A549 (cell line): ENCODE results near the gene MBOAT2. TPM values are rescaled to one million over a fixed set of nuclear protein-coding genes. Genes with fewer than 3 reads are reported as not detected.

Experiments
- ATAC-seq, 2 experiments: fragments of 200-7000 bp in 1 of 2; fragments of >200 bp in 1 of 2; cut with Nextera tagmentation in 1 of 2; cut with Tn5 transposase in 1 of 2; 3 replicates each; pipeline versions ENCODE4 v1.8.0 to v1.9.1; 2018 to 2020; ENCODE audit warnings: mild to moderate bottlenecking in 1 of 2, moderate library complexity in 1 of 2
- CTCF ChIA-PET: fragments of 300-600 bp; sonication (Branson Sonifier 250); formaldehyde crosslinking; extraction: SDS; loops from one replicate; lab custom pipeline; 2021; ENCODE audit warnings: antibody characterized with exemption, inconsistent platforms; lab: Yijun Ruan, JAX
- POLR2A ChIA-PET: fragments of 350-600 bp; formaldehyde crosslinking; extraction: SDS; loops from one replicate; lab custom pipeline; 2021; ENCODE audit warnings: antibody characterized with exemption, inconsistent platforms; lab: Yijun Ruan, JAX
- DNase-seq, 2 experiments: peaks; one replicate each; pipeline versions ENCODE4 v3.0.0 to v3.0.0-alpha.2; 2011 to 2016; ENCODE audit warnings: low read depth in 1 of 2, low spot score in 1 of 2
- FAIRE-seq: peaks from 2 replicates; lab custom pipeline; 2011; peaks lifted over from hg19 to GRCh38; lab: Jason Lieb, UNC
- H3K27ac ChIP-seq, 2 experiments: fragments of >200 bp; sonication (Bioruptor Twin); formaldehyde crosslinking; 3 replicates each; pipeline ENCODE4 v1.5.1; 2016 to 2017
- H3K4me1 ChIP-seq: fragments of >200 bp; sonication (Bioruptor Twin); formaldehyde crosslinking; 3 replicates; pipeline ENCODE4 v1.6.1; 2016
- H3K4me2 ChIP-seq: fragments of >200 bp; sonication (Bioruptor Twin); formaldehyde crosslinking; 3 replicates; pipeline ENCODE4 v1.6.1; 2016
- H3K4me3 ChIP-seq: fragments of >200 bp; sonication (Bioruptor Twin); formaldehyde crosslinking; 3 replicates; pipeline ENCODE4 v1.5.1; 2016
- H3K9me3 ChIP-seq: fragments of >200 bp; sonication (Bioruptor Twin); formaldehyde crosslinking; 3 replicates; pipeline ENCODE4 v1.6.1; 2016
- BHLHE40 ChIP-seq: IDR thresholded peaks from 2 replicates; pipeline ENCODE4 v1.6.1; 2012; ENCODE audit warnings: low read depth, low read length, inconsistent platforms
- CBX2 ChIP-seq: fragments of 200-600 bp; sonication (generic); IDR thresholded peaks from 2 replicates; pipeline ENCODE4 v1.6.1; 2016; ENCODE audit warnings: low read depth, mild to moderate bottlenecking, borderline replicate concordance
- CHD2 ChIP-seq: fragments of 150-350 bp; IDR thresholded peaks from 2 replicates; pipeline ENCODE4 v1.6.1; 2014; ENCODE audit warnings: low read length; ENCODE audit not compliant: partially characterized antibody
- EHF ChIP-seq: fragments of 250-450 bp; sonication (Bioruptor Pico); IDR thresholded peaks from 2 replicates; pipeline ENCODE4 v1.5.0; 2020; ENCODE audit warnings: mild to moderate bottlenecking
- EHMT2 ChIP-seq: fragments of 200-600 bp; sonication (generic); IDR thresholded peaks from 2 replicates; pipeline ENCODE4 v1.6.1; 2016; ENCODE audit warnings: antibody characterized with exemption, low read depth, mild to moderate bottlenecking, moderate library complexity
- GATA3 ChIP-seq: IDR thresholded peaks from 2 replicates; pipeline ENCODE4 v1.6.1; 2012; ENCODE audit warnings: borderline replicate concordance
- HEYL ChIP-seq: fragments of 250-450 bp; sonication (Bioruptor Pico); IDR thresholded peaks from 2 replicates; pipeline ENCODE4 v1.8.0; 2021; ENCODE audit warnings: mild to moderate bottlenecking, moderate library complexity
- JUN ChIP-seq, 2 experiments: fragments of >200 bp; sonication (Bioruptor Twin); formaldehyde crosslinking; IDR thresholded peaks; 2 replicates in 1 of 2; 3 replicates in 1 of 2; pipeline ENCODE4 v1.6.1; 2016 to 2017
- KDM1A ChIP-seq: fragments of 200-600 bp; sonication (generic); IDR thresholded peaks from 2 replicates; pipeline ENCODE4 v1.6.1; 2016; ENCODE audit warnings: low read depth, mild to moderate bottlenecking
- KDM5A ChIP-seq: fragments of 200-600 bp; sonication (generic); IDR thresholded peaks from 2 replicates; pipeline ENCODE4 v1.6.1; 2016; ENCODE audit warnings: antibody characterized with exemption, mild to moderate bottlenecking
- NPAS2 ChIP-seq: fragments of 250-450 bp; sonication (Bioruptor Pico); IDR thresholded peaks from 2 replicates; pipeline ENCODE4 v1.8.0; 2022; ENCODE audit warnings: mild to moderate bottlenecking, moderate library complexity, borderline replicate concordance
- PHF8 ChIP-seq: fragments of 200-600 bp; sonication (generic); IDR thresholded peaks from 2 replicates; pipeline ENCODE4 v1.6.1; 2016; ENCODE audit warnings: low read depth, mild to moderate bottlenecking, antibody characterized with exemption, moderate library complexity, borderline replicate concordance
- POLR2AphosphoS2 ChIP-seq: conservative IDR thresholded peaks from 2 replicates; pipeline ENCODE4 v1.6.1; 2012; ENCODE audit warnings: low read length, improper control_type of control experiment, inconsistent platforms
- RAD21 ChIP-seq, 2 experiments: fragments of >200 bp in 1 of 2; sonication (Bioruptor Twin) in 1 of 2; formaldehyde crosslinking in 1 of 2; IDR thresholded peaks in 1 of 2; conservative IDR thresholded peaks in 1 of 2; 2 replicates in 1 of 2; 3 replicates in 1 of 2; pipeline ENCODE4 v1.6.1; 2012 to 2018; ENCODE audit warnings: inconsistent platforms in 1 of 2
- RARB ChIP-seq: fragments of 250-450 bp; sonication (Bioruptor Pico); IDR thresholded peaks from 2 replicates; pipeline ENCODE4 v1.8.0; 2021; ENCODE audit warnings: mild to moderate bottlenecking, moderate library complexity
- RFX5 ChIP-seq: fragments of 450-650 bp; IDR thresholded peaks from 2 replicates; pipeline ENCODE4 v1.7.1; 2014; ENCODE audit warnings: antibody characterized with exemption, mild to moderate bottlenecking, moderate library complexity
- RNF2 ChIP-seq: fragments of 200-600 bp; sonication (generic); IDR thresholded peaks from 2 replicates; pipeline ENCODE4 v1.6.1; 2016; ENCODE audit warnings: low read depth, mild to moderate bottlenecking, antibody characterized with exemption, moderate library complexity, borderline replicate concordance
- SMC3 ChIP-seq: fragments of >200 bp; sonication (Bioruptor Twin); formaldehyde crosslinking; IDR thresholded peaks from 3 replicates; pipeline ENCODE4 v1.6.1; 2018; ENCODE audit warnings: inconsistent platforms
- TFCP2L1 ChIP-seq: fragments of 250-450 bp; sonication (Bioruptor Pico); IDR thresholded peaks from 2 replicates; pipeline ENCODE4 v1.5.0; 2021; ENCODE audit warnings: mild to moderate bottlenecking
- TP53 ChIP-seq: fragments of 250-450 bp; sonication (Bioruptor Pico); IDR thresholded peaks from 2 replicates; pipeline ENCODE4 v1.5.0; 2021; ENCODE audit warnings: mild to moderate bottlenecking, moderate library complexity
- ZC3H11A ChIP-seq: fragments of 450-650 bp; IDR thresholded peaks from 2 replicates; pipeline ENCODE4 v1.6.1; 2014; ENCODE audit warnings: antibody characterized with exemption, mild to moderate bottlenecking
- ZFP36 ChIP-seq: fragments of 450-650 bp; IDR thresholded peaks from 2 replicates; pipeline ENCODE4 v1.6.1; 2014; ENCODE audit warnings: borderline replicate concordance; ENCODE audit not compliant: partially characterized antibody
- ZNF302 ChIP-seq: fragments of 250-450 bp; sonication (Bioruptor Pico); IDR thresholded peaks from 2 replicates; pipeline ENCODE4 v1.9.0; 2021; ENCODE audit warnings: inconsistent platforms, mild to moderate bottlenecking, moderate library complexity
- ZSCAN20 ChIP-seq: fragments of 250-450 bp; sonication (Bioruptor Pico); IDR thresholded peaks from 2 replicates; pipeline ENCODE4 v1.8.0; 2022; ENCODE audit warnings: mild to moderate bottlenecking, moderate library complexity
- WGBS: methylation state at CpG from one replicate; pipeline ENCODE4 v1.1.6; 2017; ENCODE audit errors: missing lambda C conversion rate; 5-methylcytosine and 5-hydroxymethylcytosine counted together
- polyA plus RNA-seq, 4 experiments: library from polyadenylated mRNA; depleted of rRNA in 3 of 4; stranded (reverse); fragments of >200 nt; fragmentation: RNase III in 1 of 4; extraction: RNeasy Plus Mini Kit Qiagen cat#74134 plus additional on column Dnase treatment in 1 of 4; gene quantifications; 2 replicates in 3 of 4; 3 replicates in 1 of 4; pipeline ENCODE4 v1.2.3, GENCODE V29; 2011 to 2017
- TF ChIP-seq, protein P1 (sequence below): fragments of >200 bp; sonication (Bioruptor Twin); formaldehyde crosslinking; IDR thresholded peaks from 3 replicates; pipeline ENCODE4 v1.5.1; 2016
- TF ChIP-seq, protein P2 (sequence below): IDR thresholded peaks from 2 replicates; pipeline ENCODE4 v1.6.1; 2012
- TF ChIP-seq, protein P3 (sequence below): IDR thresholded peaks from 2 replicates; pipeline ENCODE4 v1.6.1; 2012; ENCODE audit warnings: low read depth, borderline replicate concordance
- TF ChIP-seq, protein P4 (sequence below): IDR thresholded peaks from 2 replicates; pipeline ENCODE4 v1.6.1; 2012
- TF ChIP-seq, protein P5 (sequence below): fragments of 450-650 bp; IDR thresholded peaks from 2 replicates; pipeline ENCODE4 v1.6.1; 2014; ENCODE audit warnings: antibody characterized with exemption

The MBOAT2 gene
- polyA plus RNA-seq, 2 of the 4 experiments (the other 2 are of a cell fraction): 33.1 to 33.3 TPM

DNA sequence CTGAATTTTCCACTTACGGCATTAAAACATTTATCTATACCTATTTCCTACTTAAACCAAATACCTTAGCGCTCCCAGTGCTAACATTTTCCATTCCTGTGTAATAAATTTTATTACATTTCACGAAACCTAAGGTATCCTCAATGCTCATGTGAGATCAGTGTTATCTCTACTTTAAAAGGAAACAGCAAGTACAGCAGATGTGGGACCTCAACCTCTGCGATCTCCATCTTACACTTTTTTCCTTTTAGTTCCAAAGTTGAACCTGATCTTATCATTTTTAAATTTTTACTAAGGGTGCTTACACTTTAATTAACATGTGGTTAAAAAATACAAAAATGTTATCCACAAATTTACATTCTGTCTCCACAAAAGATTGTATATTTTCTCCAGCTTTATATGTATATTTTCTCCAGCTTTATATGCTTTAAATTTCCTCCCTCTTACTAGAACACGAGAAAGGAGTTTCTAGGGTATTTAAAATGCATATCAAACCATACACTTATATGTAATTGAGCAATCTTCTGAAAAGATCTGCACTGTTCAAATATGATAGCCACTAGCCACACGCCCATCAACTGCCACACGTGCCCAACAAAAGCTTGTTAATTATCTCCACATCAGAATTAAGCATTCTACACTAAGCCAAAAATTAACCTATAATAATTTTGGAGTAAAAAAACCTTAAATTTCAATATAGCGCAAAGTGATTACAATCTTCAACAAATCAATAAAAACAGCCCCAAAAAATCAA lies 38.1 kb downstream of the MBOAT2 start:
- TF ChIP-seq ZNF302 (no peak), RNF2 (no peak), KDM5A (no peak), TFCP2L1 (CRISPR knock-in tag) (no peak), EHMT2 (no peak), TP53 (no peak), CBX2 (no peak), POLR2AphosphoS2 (no peak), HEYL (CRISPR knock-in tag) (no peak), ZC3H11A (no peak), PHF8 (no peak), RARB (CRISPR knock-in tag) (no peak)
- TF ChIP-seq, protein P1, sequence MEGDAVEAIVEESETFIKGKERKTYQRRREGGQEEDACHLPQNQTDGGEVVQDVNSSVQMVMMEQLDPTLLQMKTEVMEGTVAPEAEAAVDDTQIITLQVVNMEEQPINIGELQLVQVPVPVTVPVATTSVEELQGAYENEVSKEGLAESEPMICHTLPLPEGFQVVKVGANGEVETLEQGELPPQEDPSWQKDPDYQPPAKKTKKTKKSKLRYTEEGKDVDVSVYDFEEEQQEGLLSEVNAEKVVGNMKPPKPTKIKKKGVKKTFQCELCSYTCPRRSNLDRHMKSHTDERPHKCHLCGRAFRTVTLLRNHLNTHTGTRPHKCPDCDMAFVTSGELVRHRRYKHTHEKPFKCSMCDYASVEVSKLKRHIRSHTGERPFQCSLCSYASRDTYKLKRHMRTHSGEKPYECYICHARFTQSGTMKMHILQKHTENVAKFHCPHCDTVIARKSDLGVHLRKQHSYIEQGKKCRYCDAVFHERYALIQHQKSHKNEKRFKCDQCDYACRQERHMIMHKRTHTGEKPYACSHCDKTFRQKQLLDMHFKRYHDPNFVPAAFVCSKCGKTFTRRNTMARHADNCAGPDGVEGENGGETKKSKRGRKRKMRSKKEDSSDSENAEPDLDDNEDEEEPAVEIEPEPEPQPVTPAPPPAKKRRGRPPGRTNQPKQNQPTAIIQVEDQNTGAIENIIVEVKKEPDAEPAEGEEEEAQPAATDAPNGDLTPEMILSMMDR: no peak
- TF ChIP-seq, protein P2, sequence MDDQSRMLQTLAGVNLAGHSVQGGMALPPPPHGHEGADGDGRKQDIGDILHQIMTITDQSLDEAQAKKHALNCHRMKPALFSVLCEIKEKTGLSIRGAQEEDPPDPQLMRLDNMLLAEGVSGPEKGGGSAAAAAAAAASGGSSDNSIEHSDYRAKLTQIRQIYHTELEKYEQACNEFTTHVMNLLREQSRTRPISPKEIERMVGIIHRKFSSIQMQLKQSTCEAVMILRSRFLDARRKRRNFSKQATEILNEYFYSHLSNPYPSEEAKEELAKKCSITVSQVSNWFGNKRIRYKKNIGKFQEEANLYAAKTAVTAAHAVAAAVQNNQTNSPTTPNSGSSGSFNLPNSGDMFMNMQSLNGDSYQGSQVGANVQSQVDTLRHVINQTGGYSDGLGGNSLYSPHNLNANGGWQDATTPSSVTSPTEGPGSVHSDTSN: no peak
- TF ChIP-seq, protein P3, sequence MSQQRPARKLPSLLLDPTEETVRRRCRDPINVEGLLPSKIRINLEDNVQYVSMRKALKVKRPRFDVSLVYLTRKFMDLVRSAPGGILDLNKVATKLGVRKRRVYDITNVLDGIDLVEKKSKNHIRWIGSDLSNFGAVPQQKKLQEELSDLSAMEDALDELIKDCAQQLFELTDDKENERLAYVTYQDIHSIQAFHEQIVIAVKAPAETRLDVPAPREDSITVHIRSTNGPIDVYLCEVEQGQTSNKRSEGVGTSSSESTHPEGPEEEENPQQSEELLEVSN: no peak
- H3K27ac ChIP-seq: no peak overlapping the region
- H3K4me2 ChIP-seq: no peak overlapping the region
- ChIA-PET POLR2A (no interaction called here), CTCF (interaction anchor here (1.1 kb wide), 2 partner anchors 12 to 174 kb away, joined by 3 read pairs; no protein-coding TSS in a partner anchor)
- H3K9me3 ChIP-seq: no peaks in the 10 kb centered on the region
- WGBS: 85% methylated on average over 8 of the region's 8 CpGs
- no peaks in the 10 kb centered on the region for H3K4me1 ChIP-seq
- DNase-seq (no peak), FAIRE-seq (no peak), ATAC-seq (no peak)
- H3K4me3 ChIP-seq: no peak overlapping the region

DNA sequence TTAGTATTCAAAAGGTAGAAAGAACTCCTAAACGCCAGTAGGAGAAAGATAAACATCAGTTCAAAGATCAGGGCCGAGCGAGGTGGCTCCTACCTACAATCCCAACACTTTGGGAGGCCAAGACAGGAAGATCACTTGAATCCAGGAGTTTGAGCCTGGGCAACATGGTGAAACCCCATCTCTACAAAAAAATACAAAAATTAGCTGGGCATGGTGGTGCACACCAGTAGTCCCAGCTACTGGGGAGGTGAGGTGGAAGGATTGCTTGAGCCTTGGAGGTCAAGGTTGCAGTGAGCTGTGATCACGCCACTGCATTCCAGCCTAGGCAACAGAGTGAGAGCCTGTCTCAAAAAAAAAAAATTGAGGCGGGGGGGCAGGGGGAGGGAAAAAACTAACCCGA lies 40.6 kb downstream of the MBOAT2 start:
- ChIA-PET POLR2A (no interaction called here), CTCF (no interaction called here)
- H3K4me1 ChIP-seq: no peaks in the 10 kb centered on the region
- H3K27ac ChIP-seq: no peak overlapping the region
- TF ChIP-seq BHLHE40 (no peak), KDM1A (no peak), HEYL (CRISPR knock-in tag) (no peak), JUN (IDR thresholded peaks at IDR 0.05) (no peak), ZC3H11A (no peak), ZNF302 (no peak), TFCP2L1 (CRISPR knock-in tag) (no peak), RFX5 (no peak), CHD2 (no peak), ZFP36 (no peak), NPAS2 (CRISPR knock-in tag) (no peak), ZSCAN20 (CRISPR knock-in tag) (no peak), PHF8 (no peak), GATA3 (no peak), EHF (CRISPR knock-in tag) (no peak), SMC3 (no peak), RAD21 (conservative IDR thresholded peaks at IDR 0.05 in 1 of 2, IDR thresholded peaks at IDR 0.05 in 1 of 2) (no peak)
- TF ChIP-seq, protein P4, sequence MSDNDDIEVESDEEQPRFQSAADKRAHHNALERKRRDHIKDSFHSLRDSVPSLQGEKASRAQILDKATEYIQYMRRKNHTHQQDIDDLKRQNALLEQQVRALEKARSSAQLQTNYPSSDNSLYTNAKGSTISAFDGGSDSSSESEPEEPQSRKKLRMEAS: no peak
- TF ChIP-seq, protein P5, sequence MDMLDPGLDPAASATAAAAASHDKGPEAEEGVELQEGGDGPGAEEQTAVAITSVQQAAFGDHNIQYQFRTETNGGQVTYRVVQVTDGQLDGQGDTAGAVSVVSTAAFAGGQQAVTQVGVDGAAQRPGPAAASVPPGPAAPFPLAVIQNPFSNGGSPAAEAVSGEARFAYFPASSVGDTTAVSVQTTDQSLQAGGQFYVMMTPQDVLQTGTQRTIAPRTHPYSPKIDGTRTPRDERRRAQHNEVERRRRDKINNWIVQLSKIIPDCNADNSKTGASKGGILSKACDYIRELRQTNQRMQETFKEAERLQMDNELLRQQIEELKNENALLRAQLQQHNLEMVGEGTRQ: no peak
- H3K4me2 ChIP-seq: no peak overlapping the region
- H3K4me3 ChIP-seq: no peak overlapping the region
- WGBS: 88% methylated on average over 6 of the region's 6 CpGs
- no peaks in the 10 kb centered on the region for H3K9me3 ChIP-seq
- no peak for ATAC-seq
- DNase-seq: no peak
- no peak for FAIRE-seq
